HEK293 (cell line): Measurements from ENCODE around the gene PPFIA3.

ENCODE experiments used
- KLF9 ChIP-seq: fragments of 450-650 bp; formaldehyde crosslinking; IDR thresholded peaks from 2 replicates; pipeline ENCODE4 v1.5.1; 2016; ENCODE audit warnings: missing biosample characterization, missing genetic modification characterization, low read depth
- OSR2 ChIP-seq: fragments of 450-650 bp; formaldehyde crosslinking; IDR thresholded peaks from 2 replicates; pipeline ENCODE4 v1.5.1; 2016; ENCODE audit warnings: missing biosample characterization, missing genetic modification characterization
- SP2 ChIP-seq: fragments of 450-650 bp; formaldehyde crosslinking; IDR thresholded peaks from 2 replicates; pipeline ENCODE4 v1.5.1; 2016; ENCODE audit warnings: missing biosample characterization, missing genetic modification characterization
- ZBTB7A ChIP-seq: fragments of 450-650 bp; formaldehyde crosslinking; IDR thresholded peaks from 2 replicates; pipeline ENCODE4 v1.5.1; 2016; ENCODE audit warnings: low read depth, missing biosample characterization, missing genetic modification characterization
- ZNF146 ChIP-seq: fragments of 450-650 bp; formaldehyde crosslinking; IDR thresholded peaks from 2 replicates; pipeline ENCODE4 v1.5.1; 2016; ENCODE audit warnings: missing biosample characterization, missing genetic modification characterization
- ZNF521 ChIP-seq: fragments of 450-650 bp; formaldehyde crosslinking; IDR thresholded peaks from 2 replicates; pipeline ENCODE4 v1.5.1; 2017; ENCODE audit warnings: missing biosample characterization, mild to moderate bottlenecking, missing genetic modification characterization
- ZNF560 ChIP-seq: fragments of 450-650 bp; formaldehyde crosslinking; IDR thresholded peaks from 2 replicates; pipeline ENCODE4 v1.5.1; 2017; ENCODE audit warnings: missing biosample characterization, missing genetic modification characterization, borderline replicate concordance
- ZNF624 ChIP-seq: fragments of 450-650 bp; formaldehyde crosslinking; IDR thresholded peaks from 2 replicates; pipeline ENCODE4 v1.5.1; 2017; ENCODE audit warnings: missing biosample characterization, missing genetic modification characterization
- TF ChIP-seq, protein P1 (sequence below): fragments of 450-650 bp; formaldehyde crosslinking; IDR thresholded peaks from 2 replicates; pipeline ENCODE4 v1.5.1; 2016; ENCODE audit warnings: missing biosample characterization, missing genetic modification characterization
- TF ChIP-seq, protein P2 (sequence below): fragments of 450-650 bp; formaldehyde crosslinking; IDR thresholded peaks from 2 replicates; pipeline ENCODE4 v1.5.1; 2016; ENCODE audit warnings: missing biosample characterization, missing genetic modification characterization
- TF ChIP-seq, protein P3 (sequence below): fragments of 450-650 bp; formaldehyde crosslinking; IDR thresholded peaks from 2 replicates; pipeline ENCODE4 v1.5.1; 2016; ENCODE audit warnings: missing biosample characterization, missing genetic modification characterization, low read depth
- TF ChIP-seq, protein P4 (sequence below): fragments of 450-650 bp; IDR thresholded peaks from 2 replicates; pipeline ENCODE4 v1.5.1; 2018; ENCODE audit warnings: missing biosample characterization, mild to moderate bottlenecking, missing genetic modification characterization
- TF ChIP-seq, protein P5 (sequence below): fragments of 450-650 bp; formaldehyde crosslinking; optimal IDR thresholded peaks from 2 replicates; pipeline ENCODE3; 2016; ENCODE audit warnings: missing biosample characterization, mild to moderate bottlenecking, missing genetic modification characterization
- TF ChIP-seq, protein P6 (sequence below): fragments of 450-650 bp; formaldehyde crosslinking; IDR thresholded peaks from 2 replicates; pipeline ENCODE4 v1.5.1; 2016; ENCODE audit warnings: missing biosample characterization, missing genetic modification characterization

DNA sequence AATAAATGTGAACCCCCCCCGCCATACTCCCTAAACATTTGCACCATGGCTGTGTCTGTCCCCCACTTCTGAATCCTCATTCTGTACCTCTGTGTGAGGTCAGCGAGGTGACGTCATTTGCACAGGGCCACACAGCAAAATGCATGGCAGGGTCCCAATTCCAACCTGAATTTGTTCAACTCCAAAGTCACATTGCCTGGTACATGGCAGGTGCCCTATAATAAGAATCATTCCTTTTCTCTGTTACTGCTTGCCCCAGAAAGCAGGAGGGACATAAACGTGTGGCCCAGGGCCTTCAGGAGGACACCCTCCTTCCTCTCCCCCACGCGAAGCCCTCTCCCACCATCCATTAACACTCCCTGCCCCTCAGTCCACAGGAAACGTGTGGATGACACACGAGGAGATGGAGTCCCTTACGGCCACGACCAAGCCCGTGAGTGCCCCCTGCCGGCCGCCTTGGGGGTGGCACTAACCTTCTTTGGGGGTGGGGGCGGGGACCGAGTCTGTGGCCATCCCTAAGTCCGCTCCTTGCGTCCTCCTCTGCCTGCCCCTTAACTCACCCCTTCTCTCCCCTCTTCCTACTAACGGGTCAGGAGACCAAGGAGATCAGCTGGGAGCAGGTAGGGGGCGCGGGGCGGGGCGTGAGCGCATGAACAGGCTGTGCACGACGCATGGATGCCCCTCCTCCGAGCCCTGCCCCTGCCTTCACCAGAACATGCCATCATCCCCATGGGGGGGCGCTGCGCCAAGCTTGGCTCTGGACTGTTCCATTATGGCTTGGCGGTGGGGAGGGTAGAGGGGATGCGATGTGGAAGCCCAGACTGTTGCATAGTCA, 26.4 kb downstream of the PPFIA3 start:
- TF ChIP-seq, protein P1, sequence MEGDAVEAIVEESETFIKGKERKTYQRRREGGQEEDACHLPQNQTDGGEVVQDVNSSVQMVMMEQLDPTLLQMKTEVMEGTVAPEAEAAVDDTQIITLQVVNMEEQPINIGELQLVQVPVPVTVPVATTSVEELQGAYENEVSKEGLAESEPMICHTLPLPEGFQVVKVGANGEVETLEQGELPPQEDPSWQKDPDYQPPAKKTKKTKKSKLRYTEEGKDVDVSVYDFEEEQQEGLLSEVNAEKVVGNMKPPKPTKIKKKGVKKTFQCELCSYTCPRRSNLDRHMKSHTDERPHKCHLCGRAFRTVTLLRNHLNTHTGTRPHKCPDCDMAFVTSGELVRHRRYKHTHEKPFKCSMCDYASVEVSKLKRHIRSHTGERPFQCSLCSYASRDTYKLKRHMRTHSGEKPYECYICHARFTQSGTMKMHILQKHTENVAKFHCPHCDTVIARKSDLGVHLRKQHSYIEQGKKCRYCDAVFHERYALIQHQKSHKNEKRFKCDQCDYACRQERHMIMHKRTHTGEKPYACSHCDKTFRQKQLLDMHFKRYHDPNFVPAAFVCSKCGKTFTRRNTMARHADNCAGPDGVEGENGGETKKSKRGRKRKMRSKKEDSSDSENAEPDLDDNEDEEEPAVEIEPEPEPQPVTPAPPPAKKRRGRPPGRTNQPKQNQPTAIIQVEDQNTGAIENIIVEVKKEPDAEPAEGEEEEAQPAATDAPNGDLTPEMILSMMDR (tag by site-specific recombination): peak; percentile 97
- no peak for TF ChIP-seq ZNF560 (tag by site-specific recombination)
- TF ChIP-seq, protein P2, sequence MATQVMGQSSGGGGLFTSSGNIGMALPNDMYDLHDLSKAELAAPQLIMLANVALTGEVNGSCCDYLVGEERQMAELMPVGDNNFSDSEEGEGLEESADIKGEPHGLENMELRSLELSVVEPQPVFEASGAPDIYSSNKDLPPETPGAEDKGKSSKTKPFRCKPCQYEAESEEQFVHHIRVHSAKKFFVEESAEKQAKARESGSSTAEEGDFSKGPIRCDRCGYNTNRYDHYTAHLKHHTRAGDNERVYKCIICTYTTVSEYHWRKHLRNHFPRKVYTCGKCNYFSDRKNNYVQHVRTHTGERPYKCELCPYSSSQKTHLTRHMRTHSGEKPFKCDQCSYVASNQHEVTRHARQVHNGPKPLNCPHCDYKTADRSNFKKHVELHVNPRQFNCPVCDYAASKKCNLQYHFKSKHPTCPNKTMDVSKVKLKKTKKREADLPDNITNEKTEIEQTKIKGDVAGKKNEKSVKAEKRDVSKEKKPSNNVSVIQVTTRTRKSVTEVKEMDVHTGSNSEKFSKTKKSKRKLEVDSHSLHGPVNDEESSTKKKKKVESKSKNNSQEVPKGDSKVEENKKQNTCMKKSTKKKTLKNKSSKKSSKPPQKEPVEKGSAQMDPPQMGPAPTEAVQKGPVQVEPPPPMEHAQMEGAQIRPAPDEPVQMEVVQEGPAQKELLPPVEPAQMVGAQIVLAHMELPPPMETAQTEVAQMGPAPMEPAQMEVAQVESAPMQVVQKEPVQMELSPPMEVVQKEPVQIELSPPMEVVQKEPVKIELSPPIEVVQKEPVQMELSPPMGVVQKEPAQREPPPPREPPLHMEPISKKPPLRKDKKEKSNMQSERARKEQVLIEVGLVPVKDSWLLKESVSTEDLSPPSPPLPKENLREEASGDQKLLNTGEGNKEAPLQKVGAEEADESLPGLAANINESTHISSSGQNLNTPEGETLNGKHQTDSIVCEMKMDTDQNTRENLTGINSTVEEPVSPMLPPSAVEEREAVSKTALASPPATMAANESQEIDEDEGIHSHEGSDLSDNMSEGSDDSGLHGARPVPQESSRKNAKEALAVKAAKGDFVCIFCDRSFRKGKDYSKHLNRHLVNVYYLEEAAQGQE (tag by site-specific recombination): no peak
- no peak for TF ChIP-seq ZBTB7A
- TF ChIP-seq ZNF624 (tag by site-specific recombination): no peak
- no peak for TF ChIP-seq ZNF521
- TF ChIP-seq, protein P3, sequence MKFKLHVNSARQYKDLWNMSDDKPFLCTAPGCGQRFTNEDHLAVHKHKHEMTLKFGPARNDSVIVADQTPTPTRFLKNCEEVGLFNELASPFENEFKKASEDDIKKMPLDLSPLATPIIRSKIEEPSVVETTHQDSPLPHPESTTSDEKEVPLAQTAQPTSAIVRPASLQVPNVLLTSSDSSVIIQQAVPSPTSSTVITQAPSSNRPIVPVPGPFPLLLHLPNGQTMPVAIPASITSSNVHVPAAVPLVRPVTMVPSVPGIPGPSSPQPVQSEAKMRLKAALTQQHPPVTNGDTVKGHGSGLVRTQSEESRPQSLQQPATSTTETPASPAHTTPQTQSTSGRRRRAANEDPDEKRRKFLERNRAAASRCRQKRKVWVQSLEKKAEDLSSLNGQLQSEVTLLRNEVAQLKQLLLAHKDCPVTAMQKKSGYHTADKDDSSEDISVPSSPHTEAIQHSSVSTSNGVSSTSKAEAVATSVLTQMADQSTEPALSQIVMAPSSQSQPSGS (tag by site-specific recombination): peak; percentile 85
- TF ChIP-seq, protein P4, sequence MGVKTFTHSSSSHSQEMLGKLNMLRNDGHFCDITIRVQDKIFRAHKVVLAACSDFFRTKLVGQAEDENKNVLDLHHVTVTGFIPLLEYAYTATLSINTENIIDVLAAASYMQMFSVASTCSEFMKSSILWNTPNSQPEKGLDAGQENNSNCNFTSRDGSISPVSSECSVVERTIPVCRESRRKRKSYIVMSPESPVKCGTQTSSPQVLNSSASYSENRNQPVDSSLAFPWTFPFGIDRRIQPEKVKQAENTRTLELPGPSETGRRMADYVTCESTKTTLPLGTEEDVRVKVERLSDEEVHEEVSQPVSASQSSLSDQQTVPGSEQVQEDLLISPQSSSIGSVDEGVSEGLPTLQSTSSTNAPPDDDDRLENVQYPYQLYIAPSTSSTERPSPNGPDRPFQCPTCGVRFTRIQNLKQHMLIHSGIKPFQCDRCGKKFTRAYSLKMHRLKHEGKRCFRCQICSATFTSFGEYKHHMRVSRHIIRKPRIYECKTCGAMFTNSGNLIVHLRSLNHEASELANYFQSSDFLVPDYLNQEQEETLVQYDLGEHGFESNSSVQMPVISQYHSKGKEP (tag by site-specific recombination): no peak
- peak; percentile 28 for TF ChIP-seq SP2 (tag by site-specific recombination)
- TF ChIP-seq OSR2 (tag by site-specific recombination): no peak
- no peak for TF ChIP-seq ZNF146 (tag by site-specific recombination)
- TF ChIP-seq KLF9 (tag by site-specific recombination): peak; percentile 82
- TF ChIP-seq, protein P5, sequence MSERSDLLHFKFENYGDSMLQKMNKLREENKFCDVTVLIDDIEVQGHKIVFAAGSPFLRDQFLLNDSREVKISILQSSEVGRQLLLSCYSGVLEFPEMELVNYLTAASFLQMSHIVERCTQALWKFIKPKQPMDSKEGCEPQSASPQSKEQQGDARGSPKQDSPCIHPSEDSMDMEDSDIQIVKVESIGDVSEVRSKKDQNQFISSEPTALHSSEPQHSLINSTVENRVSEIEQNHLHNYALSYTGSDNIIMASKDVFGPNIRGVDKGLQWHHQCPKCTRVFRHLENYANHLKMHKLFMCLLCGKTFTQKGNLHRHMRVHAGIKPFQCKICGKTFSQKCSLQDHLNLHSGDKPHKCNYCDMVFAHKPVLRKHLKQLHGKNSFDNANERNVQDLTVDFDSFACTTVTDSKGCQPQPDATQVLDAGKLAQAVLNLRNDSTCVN (tag by site-specific recombination): peak; percentile 53
- TF ChIP-seq, protein P6, sequence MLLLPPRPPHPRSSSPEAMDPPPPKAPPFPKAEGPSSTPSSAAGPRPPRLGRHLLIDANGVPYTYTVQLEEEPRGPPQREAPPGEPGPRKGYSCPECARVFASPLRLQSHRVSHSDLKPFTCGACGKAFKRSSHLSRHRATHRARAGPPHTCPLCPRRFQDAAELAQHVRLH (tag by site-specific recombination): 0 out of 2 replicates have a peak, but pooled peaks have one; percentile 33
